ENCODE results near the gene MS4A10.

DNA sequence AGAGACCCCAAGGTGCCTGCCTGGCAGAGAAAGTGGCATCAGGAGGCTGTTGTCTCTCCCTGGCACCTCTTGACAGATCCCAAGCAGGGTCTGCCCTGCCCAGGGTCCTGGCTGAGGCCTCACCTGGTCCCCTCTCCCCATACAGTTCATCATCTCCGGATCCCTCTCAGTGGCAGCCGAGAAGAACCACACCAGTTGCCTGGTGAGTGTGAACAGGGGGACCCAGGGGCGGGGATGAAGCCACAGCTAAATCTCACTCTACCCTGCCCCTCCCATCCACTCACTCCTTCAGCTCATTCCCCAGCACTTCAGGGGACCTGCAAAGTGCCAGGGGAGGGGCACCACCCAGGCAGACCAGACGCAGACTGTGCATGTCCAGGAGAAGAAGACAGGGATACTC, 14.0 kb upstream of the MS4A10 start:
- TF ChIP-seq POLR2A (IDR thresholded peaks at IDR 0.05), result no peak
- TF ChIP-seq, protein P1, sequence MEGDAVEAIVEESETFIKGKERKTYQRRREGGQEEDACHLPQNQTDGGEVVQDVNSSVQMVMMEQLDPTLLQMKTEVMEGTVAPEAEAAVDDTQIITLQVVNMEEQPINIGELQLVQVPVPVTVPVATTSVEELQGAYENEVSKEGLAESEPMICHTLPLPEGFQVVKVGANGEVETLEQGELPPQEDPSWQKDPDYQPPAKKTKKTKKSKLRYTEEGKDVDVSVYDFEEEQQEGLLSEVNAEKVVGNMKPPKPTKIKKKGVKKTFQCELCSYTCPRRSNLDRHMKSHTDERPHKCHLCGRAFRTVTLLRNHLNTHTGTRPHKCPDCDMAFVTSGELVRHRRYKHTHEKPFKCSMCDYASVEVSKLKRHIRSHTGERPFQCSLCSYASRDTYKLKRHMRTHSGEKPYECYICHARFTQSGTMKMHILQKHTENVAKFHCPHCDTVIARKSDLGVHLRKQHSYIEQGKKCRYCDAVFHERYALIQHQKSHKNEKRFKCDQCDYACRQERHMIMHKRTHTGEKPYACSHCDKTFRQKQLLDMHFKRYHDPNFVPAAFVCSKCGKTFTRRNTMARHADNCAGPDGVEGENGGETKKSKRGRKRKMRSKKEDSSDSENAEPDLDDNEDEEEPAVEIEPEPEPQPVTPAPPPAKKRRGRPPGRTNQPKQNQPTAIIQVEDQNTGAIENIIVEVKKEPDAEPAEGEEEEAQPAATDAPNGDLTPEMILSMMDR (IDR thresholded peaks at IDR 0.05 in 8 of 11, conservative IDR thresholded peaks at IDR 0.05 in 3 of 11), result no peak

All from spleen (tissue), 7 donors.